ENCODE measurements around the gene CXorf66. TPM values are rescaled to one million over a fixed set of nuclear protein-coding genes. Genes with fewer than 3 reads are reported as not detected.
"Not testable (repeated sequence)": the region's sequence is repeated elsewhere in the genome, so short reads cannot be mapped to it uniquely, and the experiment has no call there.

CXorf66 gene
- total and polyA plus RNA-seq, 9 donors: not detected

DNA sequence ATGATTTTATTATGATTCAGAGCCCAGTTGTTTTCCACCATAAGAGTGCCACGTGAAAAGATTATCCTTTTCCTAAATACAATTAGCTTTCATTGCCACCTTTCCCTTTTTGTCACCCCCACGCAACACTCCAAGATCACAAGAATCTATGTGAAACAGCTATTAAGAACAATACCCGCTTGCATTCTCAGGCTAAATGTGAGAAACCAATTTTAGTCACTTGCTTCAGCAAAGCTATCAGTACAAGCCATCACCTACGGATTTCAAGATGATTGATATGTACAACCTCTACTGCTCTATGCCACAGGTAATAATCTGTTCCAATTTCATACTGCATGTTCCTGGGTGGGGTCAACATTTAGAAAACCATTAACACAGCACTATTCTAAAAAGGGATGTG lies 34.9 kb downstream of the CXorf66 start:
- H3K27ac ChIP-seq (ENCODE audit: low read length): no peak overlapping the region
- peaks cover 21% of the 10 kb centered on the region for H3K27me3 ChIP-seq (ENCODE audit: control insufficient read depth, insufficient read depth, low read length)
- H3K4me3 ChIP-seq (ENCODE audit: low read length): no peak overlapping the region
- H3K4me1 ChIP-seq (ENCODE audit: control insufficient read depth, insufficient read depth, low read length): peaks cover 6% of the 10 kb centered on the region
- no peaks in the 10 kb centered on the region for H3K36me3 ChIP-seq (ENCODE audit: control insufficient read depth, insufficient read depth, low read length)
- no peaks in the 10 kb centered on the region for H3K9me3 ChIP-seq (replicated peaks; ENCODE audit: control insufficient read depth, low read depth, low read length)
- 41% methylated on average over 3 of the region's 4 CpGs for WGBS (ENCODE audit: insufficient coverage)
- no peak for DNase-seq

DNA sequence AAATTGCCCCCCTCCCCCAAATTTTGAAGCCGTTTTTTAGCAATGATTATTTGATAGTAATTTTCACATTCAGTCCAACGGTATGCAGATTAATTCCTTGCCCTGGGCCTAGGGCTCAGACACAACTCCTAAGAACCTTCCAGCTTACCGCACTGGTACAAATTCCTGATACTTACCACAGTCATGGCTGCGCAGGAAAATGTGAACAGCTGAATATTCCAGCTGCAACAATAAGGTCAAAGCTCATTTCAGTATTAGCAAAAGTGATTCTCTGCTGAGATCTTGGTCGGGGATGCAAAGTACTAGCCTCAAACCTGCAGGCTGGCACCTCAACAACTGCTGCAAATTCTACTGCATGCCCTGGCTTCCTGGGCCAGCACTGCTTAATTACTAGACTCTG lies 35.4 kb downstream of the CXorf66 start:
- 69% methylated on average over 3 of the region's 5 CpGs for WGBS (ENCODE audit: insufficient coverage)
- no peak overlapping the region for H3K27ac ChIP-seq (ENCODE audit: low read length)

DNA sequence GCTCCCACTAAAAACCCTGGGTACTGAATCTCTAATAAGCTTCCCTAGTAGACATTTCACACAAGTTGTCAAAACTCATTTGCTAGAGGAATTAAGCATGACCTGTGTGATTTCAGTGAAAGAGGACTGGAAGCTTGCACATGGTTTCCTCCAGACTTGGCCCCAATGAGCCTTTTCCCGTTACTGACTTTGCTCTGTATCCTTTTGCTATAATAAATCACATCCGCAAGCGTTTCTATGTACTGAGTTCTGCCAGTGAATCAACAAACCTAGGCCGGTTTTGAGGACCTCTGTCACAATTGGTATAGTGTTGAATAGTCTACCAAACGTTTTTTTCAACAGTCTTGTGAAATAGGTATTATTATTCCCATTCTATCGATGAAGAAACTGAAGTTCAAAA lies 40.6 kb downstream of the CXorf66 start:
- Histone ChIP-seq H3K4me3 (ENCODE audit: low read length) (no peak overlapping the region), H3K36me3 (ENCODE audit: control insufficient read depth, insufficient read depth, low read length) (no peaks in the 10 kb centered on the region), H3K27me3 (ENCODE audit: control insufficient read depth, insufficient read depth, low read length) (peaks cover 3% of the 10 kb centered on the region), H3K4me1 (ENCODE audit: control insufficient read depth, insufficient read depth, low read length) (no peaks in the 10 kb centered on the region), H3K27ac (ENCODE audit: low read length) (no peak overlapping the region), H3K9me3 (replicated peaks; ENCODE audit: control insufficient read depth, low read depth, low read length) (no peaks in the 10 kb centered on the region)
- peak; percentile 19 for DNase-seq
- WGBS (ENCODE audit: insufficient coverage): no CpG with 5 or more reads among the region's 6 CpGs

More for the DNA sequence above, 35.4 kb downstream of the CXorf66 start:
- Histone ChIP-seq H3K27me3 (ENCODE audit: control insufficient read depth, insufficient read depth, low read length) (peaks cover 21% of the 10 kb centered on the region), H3K4me3 (ENCODE audit: low read length) (no peak overlapping the region), H3K36me3 (ENCODE audit: control insufficient read depth, insufficient read depth, low read length) (no peaks in the 10 kb centered on the region), H3K4me1 (ENCODE audit: control insufficient read depth, insufficient read depth, low read length) (peaks cover 6% of the 10 kb centered on the region), H3K9me3 (replicated peaks; ENCODE audit: control insufficient read depth, low read depth, low read length) (no peaks in the 10 kb centered on the region)
- DNase-seq: no peak

DNA sequence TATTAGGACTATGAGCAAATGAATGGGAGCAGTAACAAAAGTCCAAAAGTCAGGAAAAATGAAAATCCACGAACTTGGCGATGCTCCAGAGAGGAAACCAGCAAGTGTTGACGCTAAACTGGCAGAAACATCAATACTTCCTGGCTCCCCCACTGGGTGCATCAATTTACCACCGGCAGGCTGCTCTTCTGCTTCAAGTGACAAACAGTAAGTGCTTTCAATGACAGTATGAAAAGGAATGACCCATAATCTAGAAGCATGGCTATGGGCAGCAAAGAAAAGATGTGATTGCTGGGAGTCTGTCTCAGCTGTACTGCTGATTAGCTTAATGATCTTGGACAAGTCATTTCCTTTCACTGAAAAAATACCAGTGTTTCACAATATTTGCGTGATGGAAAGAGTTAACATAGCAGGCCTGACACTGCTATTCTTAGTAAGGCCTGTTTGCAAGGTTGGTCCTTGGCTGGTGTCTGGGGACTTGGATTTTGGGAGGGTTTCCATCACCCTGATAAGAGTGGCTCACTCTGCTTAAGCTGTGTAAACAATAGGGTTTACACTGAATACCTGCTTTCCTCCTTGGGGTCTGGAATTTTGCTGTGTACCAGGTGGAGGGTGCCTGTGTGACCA lies 41.1 kb downstream of the CXorf66 start:
- no peaks in the 10 kb centered on the region for H3K36me3 ChIP-seq (ENCODE audit: control insufficient read depth, insufficient read depth, low read length)
- H3K4me1 ChIP-seq (ENCODE audit: control insufficient read depth, insufficient read depth, low read length): no peaks in the 10 kb centered on the region
- H3K4me3 ChIP-seq (ENCODE audit: low read length): no peak overlapping the region
- 58% methylated on average over 4 of the region's 5 CpGs for WGBS (ENCODE audit: insufficient coverage)
- no peak for DNase-seq
- H3K27ac ChIP-seq (ENCODE audit: low read length): no peak overlapping the region
- no peaks in the 10 kb centered on the region for H3K9me3 ChIP-seq (replicated peaks; ENCODE audit: control insufficient read depth, low read depth, low read length)
- peaks cover 3% of the 10 kb centered on the region for H3K27me3 ChIP-seq (ENCODE audit: control insufficient read depth, insufficient read depth, low read length)

DNA sequence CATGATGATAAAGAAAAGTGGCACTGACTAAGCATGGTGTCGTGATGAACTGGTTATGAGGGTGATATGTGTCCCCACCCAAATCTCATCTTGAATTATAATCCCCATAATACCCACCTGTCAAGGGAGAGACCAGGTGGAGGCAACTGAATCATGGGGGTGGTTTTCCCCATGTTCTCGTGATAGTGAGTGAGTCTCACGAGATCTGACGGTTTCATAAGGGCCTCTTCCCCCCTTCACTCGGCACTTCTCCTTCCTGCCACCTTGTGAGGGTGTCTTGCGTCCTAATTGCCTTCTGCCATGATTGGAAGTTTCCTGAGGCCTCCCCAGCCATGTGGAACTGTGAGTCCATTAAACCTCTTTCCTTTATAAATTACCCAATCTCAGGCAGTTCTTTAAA lies 44.2 kb downstream of the CXorf66 start:
- H3K27ac ChIP-seq (ENCODE audit: low read length); H3K4me1 ChIP-seq (ENCODE audit: control insufficient read depth, insufficient read depth, low read length); H3K4me3 ChIP-seq (ENCODE audit: low read length); H3K36me3 ChIP-seq (ENCODE audit: control insufficient read depth, insufficient read depth, low read length); H3K9me3 ChIP-seq (replicated peaks; ENCODE audit: control insufficient read depth, low read depth, low read length); H3K27me3 ChIP-seq (ENCODE audit: control insufficient read depth, insufficient read depth, low read length); DNase-seq: not testable (repeated sequence)
- 76% methylated on average over 5 of the region's 6 CpGs for WGBS (ENCODE audit: insufficient coverage)

DNA sequence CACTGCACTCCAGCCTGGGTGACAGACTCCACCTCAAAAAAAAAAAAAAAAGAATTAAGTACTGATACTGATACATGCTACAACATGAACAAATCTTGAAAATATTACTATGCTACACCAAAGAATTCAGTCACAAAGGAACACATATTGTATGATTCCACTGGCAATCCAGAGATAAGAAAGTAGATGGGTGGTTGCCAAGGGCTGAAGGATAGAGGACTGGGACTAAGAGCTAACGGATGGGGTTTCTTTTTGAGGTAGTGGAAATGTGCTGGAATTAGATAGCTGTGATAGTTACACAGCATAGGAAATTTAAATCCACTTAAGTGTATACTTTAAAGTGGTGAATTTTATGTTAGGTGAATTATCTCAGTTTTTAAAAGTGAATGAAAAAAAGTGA lies 45.0 kb downstream of the CXorf66 start:
- Histone ChIP-seq H3K9me3 (replicated peaks; ENCODE audit: control insufficient read depth, low read depth, low read length) (no peaks in the 10 kb centered on the region), H3K27me3 (ENCODE audit: control insufficient read depth, insufficient read depth, low read length) (peaks cover 3% of the 10 kb centered on the region), H3K27ac (ENCODE audit: low read length) (no peak overlapping the region), H3K36me3 (ENCODE audit: control insufficient read depth, insufficient read depth, low read length) (no peaks in the 10 kb centered on the region), H3K4me3 (ENCODE audit: low read length) (no peak overlapping the region), H3K4me1 (ENCODE audit: control insufficient read depth, insufficient read depth, low read length) (no peaks in the 10 kb centered on the region)
- WGBS (ENCODE audit: insufficient coverage): no CpG with 5 or more reads among the region's 1 CpG
- no peak for DNase-seq

DNA sequence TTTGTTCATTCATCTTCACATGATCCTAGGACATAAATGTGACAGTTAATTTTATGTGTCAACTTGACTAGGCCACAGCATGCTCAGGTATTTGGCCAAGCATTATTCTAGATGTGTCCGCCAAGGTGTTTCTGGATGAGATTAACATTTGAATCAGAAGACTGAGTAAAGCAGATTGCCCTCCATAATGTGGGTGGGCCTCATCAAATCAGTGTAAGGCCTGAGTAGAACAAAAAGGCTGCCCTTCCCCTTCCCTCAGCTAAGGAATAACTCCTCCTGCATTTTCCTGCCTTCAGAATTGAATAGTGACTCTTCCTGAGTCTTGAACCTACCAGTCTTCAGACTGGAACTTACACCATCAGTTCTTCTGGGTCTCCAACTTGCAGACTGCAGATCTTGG lies 50.9 kb downstream of the CXorf66 start:
- H3K27me3 ChIP-seq (ENCODE audit: control insufficient read depth, insufficient read depth, low read length): no peaks in the 10 kb centered on the region
- H3K36me3 ChIP-seq (ENCODE audit: control insufficient read depth, insufficient read depth, low read length): no peaks in the 10 kb centered on the region
- no peaks in the 10 kb centered on the region for H3K4me1 ChIP-seq (ENCODE audit: control insufficient read depth, insufficient read depth, low read length)
- WGBS (ENCODE audit: insufficient coverage): 83% methylated on average over 1 of the region's 1 CpG
- DNase-seq: no peak
- H3K27ac ChIP-seq (ENCODE audit: low read length): no peak overlapping the region
- H3K4me3 ChIP-seq (ENCODE audit: low read length): no peak overlapping the region
- no peaks in the 10 kb centered on the region for H3K9me3 ChIP-seq (replicated peaks; ENCODE audit: control insufficient read depth, low read depth, low read length)

DNA sequence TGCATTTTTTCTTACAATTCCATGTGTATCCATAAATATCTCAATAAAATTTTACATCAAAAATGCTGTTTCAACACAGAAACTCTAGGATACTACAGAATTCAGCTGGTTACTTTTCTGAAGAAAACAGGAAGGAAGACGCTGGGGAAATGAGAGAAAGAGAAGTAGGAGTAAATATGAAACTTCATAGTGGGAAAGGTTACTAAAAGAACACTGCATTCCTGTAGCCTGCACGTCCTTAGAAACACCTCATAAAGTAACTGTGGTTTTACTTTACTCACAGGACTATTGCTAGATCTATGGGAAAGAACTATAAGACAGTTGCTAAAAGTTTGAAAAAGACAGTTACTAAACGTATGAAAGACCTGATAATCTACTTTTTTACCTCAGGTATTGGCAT lies 55.6 kb downstream of the CXorf66 start:
- Histone ChIP-seq H3K27ac (ENCODE audit: low read length) (no peak overlapping the region), H3K4me1 (ENCODE audit: control insufficient read depth, insufficient read depth, low read length) (no peaks in the 10 kb centered on the region), H3K9me3 (replicated peaks; ENCODE audit: control insufficient read depth, low read depth, low read length) (no peaks in the 10 kb centered on the region), H3K4me3 (ENCODE audit: low read length) (no peak overlapping the region), H3K27me3 (ENCODE audit: control insufficient read depth, insufficient read depth, low read length) (no peaks in the 10 kb centered on the region), H3K36me3 (ENCODE audit: control insufficient read depth, insufficient read depth, low read length) (no peaks in the 10 kb centered on the region)
- WGBS (ENCODE audit: insufficient coverage): no CpG with 5 or more reads among the region's 3 CpGs
- DNase-seq: peak; percentile 15

DNA sequence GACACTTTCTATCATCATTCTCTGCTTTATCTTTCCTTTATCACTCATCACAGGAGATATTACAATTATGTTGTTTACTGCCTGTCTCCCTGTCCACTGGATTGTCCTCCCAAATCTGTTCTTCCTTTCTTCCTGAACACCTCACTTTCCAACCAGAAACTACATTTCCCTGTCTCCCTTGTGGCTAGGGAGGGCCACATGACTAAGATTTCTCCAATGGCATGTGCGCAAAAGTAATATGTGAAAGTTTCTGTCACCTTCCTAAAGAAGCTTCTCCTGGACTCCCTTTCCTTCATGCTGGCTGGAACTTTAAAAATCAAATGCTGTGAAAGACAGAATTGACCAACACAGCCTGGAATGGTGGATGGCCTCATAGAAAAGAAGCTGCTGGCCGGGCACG lies 58.2 kb downstream of the CXorf66 start:
- no peak for DNase-seq
- Histone ChIP-seq H3K4me3 (ENCODE audit: low read length) (no peak overlapping the region), H3K36me3 (ENCODE audit: control insufficient read depth, insufficient read depth, low read length) (no peaks in the 10 kb centered on the region), H3K27ac (ENCODE audit: low read length) (no peak overlapping the region), H3K27me3 (ENCODE audit: control insufficient read depth, insufficient read depth, low read length) (peaks cover 3% of the 10 kb centered on the region), H3K9me3 (replicated peaks; ENCODE audit: control insufficient read depth, low read depth, low read length) (no peaks in the 10 kb centered on the region), H3K4me1 (ENCODE audit: control insufficient read depth, insufficient read depth, low read length) (no peaks in the 10 kb centered on the region)
- WGBS (ENCODE audit: insufficient coverage): 93% methylated on average over 2 of the region's 3 CpGs

DNA sequence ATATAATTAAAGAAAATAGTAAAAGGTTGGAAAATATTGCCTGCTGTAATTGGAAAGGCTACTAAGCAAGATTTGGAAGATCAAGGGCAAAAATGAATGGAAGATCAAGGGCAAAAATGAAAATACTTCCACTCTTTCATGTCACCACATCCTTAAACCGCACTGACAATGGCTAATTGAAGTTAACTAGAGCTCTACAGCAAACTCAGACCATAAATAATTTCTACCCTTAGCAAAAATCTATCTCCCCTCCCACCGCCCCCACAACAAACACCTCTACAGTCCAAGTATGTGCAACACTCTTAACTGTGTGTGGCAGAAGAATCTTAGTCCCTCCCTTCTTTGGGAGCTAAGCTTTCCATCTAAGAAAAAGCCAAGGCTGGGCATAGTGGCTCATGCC lies 59.6 kb downstream of the CXorf66 start:
- H3K4me3 ChIP-seq (ENCODE audit: low read length): no peak overlapping the region
- H3K27me3 ChIP-seq (ENCODE audit: control insufficient read depth, insufficient read depth, low read length): peaks cover 3% of the 10 kb centered on the region
- H3K9me3 ChIP-seq (replicated peaks; ENCODE audit: control insufficient read depth, low read depth, low read length): no peaks in the 10 kb centered on the region
- DNase-seq: no peak
- H3K4me1 ChIP-seq (ENCODE audit: control insufficient read depth, insufficient read depth, low read length): no peaks in the 10 kb centered on the region
- no peak overlapping the region for H3K27ac ChIP-seq (ENCODE audit: low read length)
- no peaks in the 10 kb centered on the region for H3K36me3 ChIP-seq (ENCODE audit: control insufficient read depth, insufficient read depth, low read length)
- WGBS (ENCODE audit: insufficient coverage): 100% methylated on average over 2 of the region's 2 CpGs

Measured in muscle of leg (tissue), 11 donors.